GM12891 (cell line): Measurements from ENCODE around the gene CDC42EP2.

Source experiments
- SPI1 ChIP-seq: IDR thresholded peaks from 2 replicates; pipeline ENCODE4 v1.6.1; 2011; ENCODE audit warnings: low read depth, low read length, control low read depth
- TAF1 ChIP-seq: IDR thresholded peaks from 2 replicates; pipeline ENCODE4 v1.6.1; 2011; ENCODE audit warnings: low read depth, low read length, control low read depth

GRCh38 chr11:65315866-65316226, 1.2 kb downstream of the CDC42EP2 start:
- no peak for TF ChIP-seq SPI1
- TF ChIP-seq TAF1, result no peak
